ENCODE data around the gene RPGR. TPM values are rescaled to one million over a fixed set of nuclear protein-coding genes. Genes with fewer than 3 reads are reported as not detected.

The RPGR gene
- total RNA-seq, 2 experiments from 2014 or later, result 9.4 to 10.0 TPM

GRCh38 chrX:38342853-38343778, 15.8 kb upstream of the RPGR start:
- Mint-ChIP-seq H3K4me3 (no peak overlapping the region), H3K36me3 (no peaks in the 10 kb centered on the region), H3K27ac (no peak overlapping the region), H3K9me3 (no peaks in the 10 kb centered on the region), H3K4me1 (no peaks in the 10 kb centered on the region), H3K27me3 (peaks cover 9% of the 10 kb centered on the region)
- no peak for DNase-seq

GRCh38 chrX:38341442-38341841, 14.1 kb upstream of the RPGR start:
- no peak for DNase-seq
- Mint-ChIP-seq H3K4me1 (no peaks in the 10 kb centered on the region), H3K36me3 (no peaks in the 10 kb centered on the region), H3K27ac (no peak overlapping the region), H3K9me3 (no peaks in the 10 kb centered on the region), H3K27me3 (peaks cover 9% of the 10 kb centered on the region), H3K4me3 (no peak overlapping the region)

GRCh38 chrX:38336538-38337240, 9.4 kb upstream of the RPGR start:
- Mint-ChIP-seq H3K36me3 (no peaks in the 10 kb centered on the region), H3K4me3 (no peak overlapping the region), H3K27ac (no peak overlapping the region), H3K4me1 (no peaks in the 10 kb centered on the region), H3K27me3 (peaks cover 5% of the 10 kb centered on the region), H3K9me3 (no peaks in the 10 kb centered on the region)
- no peak for DNase-seq

- Mint-ChIP-seq H3K36me3 (no peaks in the 10 kb centered on the region), H3K4me3 (no peak overlapping the region), H3K27me3 (no peaks in the 10 kb centered on the region), H3K9me3 (no peaks in the 10 kb centered on the region), H3K4me1 (no peaks in the 10 kb centered on the region), H3K27ac (no peak overlapping the region)
- DNase-seq, result no peak
These were observed 8.1 kb upstream of the RPGR start for GRCh38 chrX:38335382-38335781.

- no peak for DNase-seq
- no peaks in the 10 kb centered on the region for H3K27me3 Mint-ChIP-seq
- no peaks in the 10 kb centered on the region for H3K9me3 Mint-ChIP-seq
- no peak overlapping the region for H3K27ac Mint-ChIP-seq
- peaks cover 8% of the 10 kb centered on the region for H3K4me1 Mint-ChIP-seq
- H3K36me3 Mint-ChIP-seq, result no peaks in the 10 kb centered on the region
- no peak overlapping the region for H3K4me3 Mint-ChIP-seq
These were observed 5.2 kb upstream of the RPGR start for GRCh38 chrX:38332505-38332904.

GRCh38 chrX:38327775-38328081, 419 bp upstream of the RPGR start:
- DNase-seq, result no peak
- H3K4me3 Mint-ChIP-seq, result peak overlapping the region; percentile 89
- no peaks in the 10 kb centered on the region for H3K9me3 Mint-ChIP-seq
- H3K27me3 Mint-ChIP-seq, result no peaks in the 10 kb centered on the region
- H3K4me1 Mint-ChIP-seq, result peaks cover 20% of the 10 kb centered on the region
- H3K27ac Mint-ChIP-seq, result peak overlapping the region; percentile 90
- H3K36me3 Mint-ChIP-seq, result no peaks in the 10 kb centered on the region

- Mint-ChIP-seq H3K4me3 (peak overlapping the region; percentile 89), H3K27ac (peak overlapping the region; percentile 90), H3K27me3 (no peaks in the 10 kb centered on the region), H3K4me1 (peaks cover 20% of the 10 kb centered on the region), H3K36me3 (no peaks in the 10 kb centered on the region), H3K9me3 (no peaks in the 10 kb centered on the region)
- no peak for DNase-seq
These were observed 1.2 kb downstream of the RPGR start for GRCh38 chrX:38326086-38326485.

- Mint-ChIP-seq H3K36me3 (no peaks in the 10 kb centered on the region), H3K27ac (no peak overlapping the region), H3K27me3 (no peaks in the 10 kb centered on the region), H3K9me3 (no peaks in the 10 kb centered on the region), H3K4me3 (no peak overlapping the region), H3K4me1 (peaks cover 7% of the 10 kb centered on the region)
- no peak for DNase-seq
These were observed 6.5 kb downstream of the RPGR start for GRCh38 chrX:38320819-38321218.

GRCh38 chrX:38318606-38319005, 8.7 kb downstream of the RPGR start:
- no peaks in the 10 kb centered on the region for H3K27me3 Mint-ChIP-seq
- H3K36me3 Mint-ChIP-seq, result peaks cover 2% of the 10 kb centered on the region
- H3K4me1 Mint-ChIP-seq, result peaks cover 2% of the 10 kb centered on the region
- no peaks in the 10 kb centered on the region for H3K9me3 Mint-ChIP-seq
- no peak overlapping the region for H3K4me3 Mint-ChIP-seq
- no peak overlapping the region for H3K27ac Mint-ChIP-seq
- DNase-seq, result no peak

GRCh38 chrX:38318196-38318595, 9.1 kb downstream of the RPGR start:
- H3K27me3 Mint-ChIP-seq, result no peaks in the 10 kb centered on the region

GRCh38 chrX:38315186-38315585, 12.1 kb downstream of the RPGR start:
- H3K27ac Mint-ChIP-seq, result no peak overlapping the region
- H3K4me3 Mint-ChIP-seq, result no peak overlapping the region
- H3K27me3 Mint-ChIP-seq, result no peaks in the 10 kb centered on the region
- no peaks in the 10 kb centered on the region for H3K4me1 Mint-ChIP-seq
- no peaks in the 10 kb centered on the region for H3K9me3 Mint-ChIP-seq
- DNase-seq, result no peak
- peaks cover 2% of the 10 kb centered on the region for H3K36me3 Mint-ChIP-seq

More at GRCh38 chrX:38318196-38318595, 9.1 kb downstream of the RPGR start:
- Mint-ChIP-seq H3K4me1 (no peaks in the 10 kb centered on the region), H3K27ac (no peak overlapping the region), H3K36me3 (peaks cover 2% of the 10 kb centered on the region), H3K4me3 (no peak overlapping the region), H3K9me3 (no peaks in the 10 kb centered on the region)
- DNase-seq, result no peak

- Mint-ChIP-seq H3K36me3 (peaks cover 2% of the 10 kb centered on the region), H3K4me1 (no peaks in the 10 kb centered on the region), H3K9me3 (no peaks in the 10 kb centered on the region), H3K27me3 (no peaks in the 10 kb centered on the region), H3K4me3 (no peak overlapping the region), H3K27ac (no peak overlapping the region)
- DNase-seq, result no peak
These were observed 14.1 kb downstream of the RPGR start for GRCh38 chrX:38313190-38313589.

- H3K27me3 Mint-ChIP-seq, result no peaks in the 10 kb centered on the region
These were observed 14.9 kb downstream of the RPGR start for GRCh38 chrX:38312436-38312835.

GRCh38 chrX:38311743-38312142, 15.6 kb downstream of the RPGR start:
- Mint-ChIP-seq H3K4me3 (no peak overlapping the region), H3K36me3 (peaks cover 2% of the 10 kb centered on the region), H3K4me1 (no peaks in the 10 kb centered on the region), H3K27me3 (no peaks in the 10 kb centered on the region), H3K27ac (no peak overlapping the region), H3K9me3 (no peaks in the 10 kb centered on the region)
- DNase-seq, result no peak

More at GRCh38 chrX:38312436-38312835, 14.9 kb downstream of the RPGR start:
- H3K9me3 Mint-ChIP-seq, result no peaks in the 10 kb centered on the region
- H3K27ac Mint-ChIP-seq, result no peak overlapping the region
- peaks cover 2% of the 10 kb centered on the region for H3K36me3 Mint-ChIP-seq
- no peak overlapping the region for H3K4me3 Mint-ChIP-seq
- no peak for DNase-seq
- H3K4me1 Mint-ChIP-seq, result no peaks in the 10 kb centered on the region

GRCh38 chrX:38305971-38306370, 21.3 kb downstream of the RPGR start:
- no peaks in the 10 kb centered on the region for H3K36me3 Mint-ChIP-seq
- no peaks in the 10 kb centered on the region for H3K9me3 Mint-ChIP-seq
- DNase-seq, result no peak
- no peak overlapping the region for H3K4me3 Mint-ChIP-seq
- no peak overlapping the region for H3K27ac Mint-ChIP-seq
- no peaks in the 10 kb centered on the region for H3K4me1 Mint-ChIP-seq
- no peaks in the 10 kb centered on the region for H3K27me3 Mint-ChIP-seq

GRCh38 chrX:38304010-38304409, 23.3 kb downstream of the RPGR start:
- H3K9me3 Mint-ChIP-seq, result no peaks in the 10 kb centered on the region
- no peak for DNase-seq
- no peak overlapping the region for H3K27ac Mint-ChIP-seq
- no peak overlapping the region for H3K4me3 Mint-ChIP-seq
- no peaks in the 10 kb centered on the region for H3K36me3 Mint-ChIP-seq
- H3K27me3 Mint-ChIP-seq, result no peaks in the 10 kb centered on the region
- H3K4me1 Mint-ChIP-seq, result no peaks in the 10 kb centered on the region
